Measurements from ENCODE around the gene NBEAL2.

NBEAL2 gene

DNA sequence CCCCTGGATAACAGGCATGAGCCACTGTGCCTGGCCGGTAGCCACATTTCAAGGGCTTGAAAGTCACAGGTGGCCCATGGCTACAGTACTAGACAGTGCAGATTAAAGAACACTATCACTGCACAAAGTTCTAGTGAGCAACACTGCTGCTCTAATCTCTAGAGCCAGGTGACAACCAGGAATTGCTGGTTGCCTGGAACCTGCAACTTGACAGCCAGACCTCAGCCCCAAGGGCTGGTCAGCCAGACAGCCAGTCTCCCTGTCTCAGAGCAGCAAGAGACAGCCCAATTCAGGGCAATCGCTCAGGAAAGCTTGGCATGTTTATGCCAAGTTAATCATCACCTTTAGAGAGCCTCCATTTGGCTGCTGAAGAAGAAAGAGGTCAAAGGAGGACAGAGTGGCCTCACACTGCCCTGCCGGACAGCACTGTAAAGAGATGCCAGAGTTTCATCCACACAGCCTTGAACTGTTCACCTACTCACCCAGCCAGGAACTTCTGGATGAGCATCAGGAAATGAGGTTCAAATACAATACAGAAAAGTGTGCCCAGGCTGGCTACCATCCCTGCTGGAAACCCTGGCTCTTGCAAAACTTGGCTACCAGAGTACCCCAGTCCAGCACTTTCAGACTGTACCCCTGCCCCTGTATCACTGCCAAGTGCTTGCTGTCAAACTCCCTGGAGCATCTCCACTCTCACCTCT is 8.9 kb upstream of the NBEAL2 start:
- no peaks in the 10 kb centered on the region for H3K36me3 ChIP-seq (ENCODE audit: control insufficient read depth, insufficient read depth, low read length, severe bottlenecking)
- H3K4me3 ChIP-seq (ENCODE audit: low read length): no peak overlapping the region
- no peaks in the 10 kb centered on the region for H3K27me3 ChIP-seq (replicated peaks; ENCODE audit: control insufficient read depth, insufficient read depth, low read length)
- no peak overlapping the region for H3K9ac ChIP-seq (ENCODE audit: low read length)
- DNase-seq (ENCODE audit: low read depth): no peak
- H3K4me1 ChIP-seq (ENCODE audit: control insufficient read depth, insufficient read depth, low read length): peaks cover 37% of the 10 kb centered on the region
- H3K9me3 ChIP-seq (ENCODE audit: control insufficient read depth, low read length): no peaks in the 10 kb centered on the region

DNA sequence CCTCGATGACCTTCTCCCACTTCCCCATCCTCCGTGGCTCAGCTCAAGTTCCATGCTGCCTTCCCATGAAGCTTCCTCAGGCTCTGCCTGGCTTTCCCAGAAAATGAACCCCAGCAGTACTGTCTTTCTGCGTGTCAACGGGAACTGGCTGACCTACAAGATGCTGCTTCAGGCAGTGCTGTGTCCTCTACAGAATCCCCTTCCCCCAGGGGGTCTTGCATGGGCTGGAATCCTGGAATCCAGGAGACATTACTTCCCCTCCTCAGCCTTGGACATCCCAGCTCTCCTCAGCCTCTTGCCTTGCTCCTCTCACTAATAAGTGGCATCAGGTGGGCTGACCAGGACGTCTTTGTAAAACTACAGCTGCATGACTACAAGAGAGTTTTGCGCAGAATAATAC is 8.3 kb upstream of the NBEAL2 start:
- no peak for DNase-seq (ENCODE audit: low read depth)
- no peak overlapping the region for H3K9ac ChIP-seq (ENCODE audit: low read length)
- no peaks in the 10 kb centered on the region for H3K36me3 ChIP-seq (ENCODE audit: control insufficient read depth, insufficient read depth, low read length, severe bottlenecking)
- H3K4me1 ChIP-seq (ENCODE audit: control insufficient read depth, insufficient read depth, low read length): peaks cover 37% of the 10 kb centered on the region
- no peak overlapping the region for H3K4me3 ChIP-seq (ENCODE audit: low read length)
- H3K27me3 ChIP-seq (replicated peaks; ENCODE audit: control insufficient read depth, insufficient read depth, low read length): no peaks in the 10 kb centered on the region
- no peaks in the 10 kb centered on the region for H3K9me3 ChIP-seq (ENCODE audit: control insufficient read depth, low read length)

DNA sequence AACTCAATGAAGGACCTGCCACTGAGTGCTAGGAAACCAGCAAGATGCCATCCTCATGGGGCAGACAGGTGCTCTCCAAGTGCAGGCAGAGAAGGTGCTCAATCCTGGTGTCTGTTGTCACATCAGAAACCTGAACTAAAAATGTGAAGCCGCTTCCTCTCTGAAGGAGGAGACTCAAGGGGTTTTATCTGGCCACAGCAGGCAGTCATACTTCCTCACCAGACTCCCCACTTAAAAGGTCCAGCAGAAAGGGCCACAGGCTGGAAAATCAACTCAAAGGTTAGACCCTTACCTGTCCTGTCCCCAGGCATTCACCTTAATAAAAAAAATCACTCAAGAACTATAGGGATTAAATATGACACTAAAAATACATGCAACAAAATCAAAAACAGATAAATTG is 7.7 kb upstream of the NBEAL2 start:
- Histone ChIP-seq H3K4me1 (ENCODE audit: control insufficient read depth, insufficient read depth, low read length) (peaks cover 37% of the 10 kb centered on the region), H3K9me3 (ENCODE audit: control insufficient read depth, low read length) (no peaks in the 10 kb centered on the region), H3K4me3 (ENCODE audit: low read length) (no peak overlapping the region), H3K36me3 (ENCODE audit: control insufficient read depth, insufficient read depth, low read length, severe bottlenecking) (no peaks in the 10 kb centered on the region), H3K9ac (ENCODE audit: low read length) (no peak overlapping the region), H3K27me3 (replicated peaks; ENCODE audit: control insufficient read depth, insufficient read depth, low read length) (no peaks in the 10 kb centered on the region)
- DNase-seq (ENCODE audit: low read depth): no peak

DNA sequence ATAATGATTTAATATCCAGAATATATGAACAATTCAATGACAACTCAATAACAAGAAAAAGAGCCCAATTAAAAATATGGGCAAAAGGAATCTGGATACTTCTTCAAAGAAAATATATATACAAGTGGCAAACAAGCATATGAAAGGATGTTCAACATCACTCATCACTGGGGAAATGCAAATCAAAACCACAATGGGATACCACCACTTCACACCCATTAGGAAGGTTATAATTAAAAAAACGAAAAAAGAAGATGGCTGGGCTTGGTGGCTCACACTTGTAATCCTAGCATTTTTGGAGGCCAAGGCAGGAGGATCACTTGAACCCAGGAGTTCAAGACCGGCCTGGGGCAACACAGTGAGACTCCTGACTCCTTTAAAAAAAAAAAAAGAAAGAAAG is 7.1 kb upstream of the NBEAL2 start:
- no peaks in the 10 kb centered on the region for H3K9me3 ChIP-seq (ENCODE audit: control insufficient read depth, low read length)
- H3K9ac ChIP-seq (ENCODE audit: low read length): no peak overlapping the region
- H3K27me3 ChIP-seq (replicated peaks; ENCODE audit: control insufficient read depth, insufficient read depth, low read length): no peaks in the 10 kb centered on the region
- no peak overlapping the region for H3K4me3 ChIP-seq (ENCODE audit: low read length)
- H3K4me1 ChIP-seq (ENCODE audit: control insufficient read depth, insufficient read depth, low read length): peaks cover 38% of the 10 kb centered on the region
- H3K36me3 ChIP-seq (ENCODE audit: control insufficient read depth, insufficient read depth, low read length, severe bottlenecking): no peaks in the 10 kb centered on the region
- DNase-seq (ENCODE audit: low read depth): no peak

DNA sequence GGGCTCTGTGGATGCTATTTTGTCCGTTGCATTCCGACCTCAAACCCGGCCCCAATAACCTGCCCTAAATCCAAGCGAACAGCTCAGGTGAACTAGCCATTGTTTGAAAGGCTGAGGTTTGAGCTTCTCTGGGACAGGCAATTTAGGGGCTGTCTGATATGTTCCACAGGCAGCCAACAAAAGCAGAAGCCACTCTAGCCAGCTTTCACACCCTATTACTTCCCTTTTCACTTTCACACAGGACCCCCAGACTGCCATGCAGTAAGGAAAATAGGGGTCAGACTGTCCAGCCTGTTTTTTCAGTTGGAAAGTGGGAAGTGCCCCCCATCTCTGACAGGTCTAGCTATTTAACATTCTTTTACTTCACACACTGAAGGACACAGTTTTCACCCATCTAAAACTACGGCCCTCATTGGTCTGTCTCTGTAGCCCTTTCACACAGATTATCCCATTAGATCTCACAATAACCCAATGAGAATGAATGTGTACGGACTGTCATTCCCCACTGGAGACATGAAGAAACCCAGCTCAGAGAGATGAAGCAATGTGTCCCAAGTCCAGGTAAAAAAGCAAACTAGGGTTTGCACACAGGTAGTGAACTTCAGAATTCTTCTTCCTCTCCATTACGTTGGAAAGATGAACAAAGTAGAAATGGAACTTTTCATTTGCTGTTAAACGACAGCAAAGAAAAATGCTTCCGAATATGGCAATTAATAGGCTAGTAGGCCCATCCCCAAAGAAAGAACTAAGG is 4.9 kb upstream of the NBEAL2 start:
- no peak for DNase-seq (ENCODE audit: low read depth)
- no peaks in the 10 kb centered on the region for H3K9me3 ChIP-seq (ENCODE audit: control insufficient read depth, low read length)
- H3K4me3 ChIP-seq (ENCODE audit: low read length): peak overlapping the region; percentile 94
- no peaks in the 10 kb centered on the region for H3K36me3 ChIP-seq (ENCODE audit: control insufficient read depth, insufficient read depth, low read length, severe bottlenecking)
- peaks cover 40% of the 10 kb centered on the region for H3K4me1 ChIP-seq (ENCODE audit: control insufficient read depth, insufficient read depth, low read length)
- H3K27me3 ChIP-seq (replicated peaks; ENCODE audit: control insufficient read depth, insufficient read depth, low read length): no peaks in the 10 kb centered on the region
- H3K9ac ChIP-seq (ENCODE audit: low read length): no peak overlapping the region

GRCh38 chr3:46976326-46977190 is 2.9 kb upstream of the NBEAL2 start, which contains the start of gene CCDC12:
Gene CCDC12 (minus strand): TSS chr3:46976745. CDS start chr3:46976732, 13 bp downstream.
- no peaks in the 10 kb centered on the region for H3K9me3 ChIP-seq (ENCODE audit: control insufficient read depth, low read length)
- H3K36me3 ChIP-seq (ENCODE audit: control insufficient read depth, insufficient read depth, low read length, severe bottlenecking): no peaks in the 10 kb centered on the region
- no peaks in the 10 kb centered on the region for H3K27me3 ChIP-seq (replicated peaks; ENCODE audit: control insufficient read depth, insufficient read depth, low read length)
- peak within 1 kb of the TSS; percentile 94 for H3K4me3 ChIP-seq (ENCODE audit: low read length)
- peak; percentile 99 for DNase-seq (ENCODE audit: low read depth)
- peaks cover 29% of the 10 kb centered on the region for H3K4me1 ChIP-seq (ENCODE audit: control insufficient read depth, insufficient read depth, low read length)
- peak within 1 kb of the TSS; percentile 98 for H3K9ac ChIP-seq (ENCODE audit: low read length)

DNA sequence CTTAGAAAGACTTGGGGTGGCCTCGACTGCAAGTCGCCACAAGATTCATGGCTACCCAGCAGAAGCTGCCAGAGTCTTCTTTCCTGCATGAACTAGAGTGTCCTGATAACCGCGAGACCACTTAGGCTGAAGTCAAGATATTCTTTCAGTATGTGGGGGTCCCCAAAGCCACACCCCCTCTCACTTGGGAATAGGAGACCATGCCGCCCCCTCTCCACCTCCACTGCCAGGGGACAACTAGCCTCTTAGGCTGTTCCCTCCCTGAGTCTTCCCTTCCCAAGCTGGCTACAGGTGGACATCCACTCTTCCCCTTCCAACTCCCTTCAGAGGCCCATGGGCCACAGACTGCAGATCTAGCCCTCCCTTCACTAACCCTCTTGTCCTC is 1.7 kb upstream of the NBEAL2 start:
- Histone ChIP-seq H3K4me3 (ENCODE audit: low read length) (no peak overlapping the region), H3K36me3 (ENCODE audit: control insufficient read depth, insufficient read depth, low read length, severe bottlenecking) (no peaks in the 10 kb centered on the region), H3K4me1 (ENCODE audit: control insufficient read depth, insufficient read depth, low read length) (peaks cover 26% of the 10 kb centered on the region), H3K9me3 (ENCODE audit: control insufficient read depth, low read length) (no peaks in the 10 kb centered on the region), H3K9ac (ENCODE audit: low read length) (no peak overlapping the region), H3K27me3 (replicated peaks; ENCODE audit: control insufficient read depth, insufficient read depth, low read length) (no peaks in the 10 kb centered on the region)
- DNase-seq (ENCODE audit: low read depth): no peak

DNA sequence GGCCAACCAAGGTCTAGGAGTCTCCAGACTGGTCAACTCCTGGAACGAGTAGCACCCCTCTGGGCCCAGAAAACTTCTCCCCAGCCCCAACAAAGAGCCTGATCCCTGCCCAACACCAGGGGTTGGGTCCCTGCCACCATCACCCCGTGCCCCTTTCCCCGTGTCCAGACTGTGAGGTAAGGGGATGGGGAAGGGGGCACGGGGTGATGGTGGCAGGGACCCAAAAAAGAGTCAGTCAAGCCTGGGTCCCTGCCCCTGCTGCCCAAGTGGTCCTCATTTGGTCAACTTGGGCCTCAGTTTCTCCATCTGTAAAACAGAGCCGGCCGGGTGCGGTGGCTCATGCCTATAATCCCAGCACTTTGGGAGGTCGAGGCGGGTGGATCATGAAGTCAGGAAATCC is 1.1 kb upstream of the NBEAL2 start:
- no peaks in the 10 kb centered on the region for H3K9me3 ChIP-seq (ENCODE audit: control insufficient read depth, low read length)
- no peak overlapping the region for H3K4me3 ChIP-seq (ENCODE audit: low read length)
- H3K27me3 ChIP-seq (replicated peaks; ENCODE audit: control insufficient read depth, insufficient read depth, low read length): no peaks in the 10 kb centered on the region
- H3K36me3 ChIP-seq (ENCODE audit: control insufficient read depth, insufficient read depth, low read length, severe bottlenecking): no peaks in the 10 kb centered on the region
- H3K9ac ChIP-seq (ENCODE audit: low read length): no peak overlapping the region
- DNase-seq (ENCODE audit: low read depth): no peak
- peaks cover 26% of the 10 kb centered on the region for H3K4me1 ChIP-seq (ENCODE audit: control insufficient read depth, insufficient read depth, low read length)

GRCh38 chr3:46979958-46980497 is 562 bp downstream of the NBEAL2 start:
- Histone ChIP-seq H3K9me3 (ENCODE audit: control insufficient read depth, low read length) (no peaks in the 10 kb centered on the region), H3K4me3 (ENCODE audit: low read length) (peak overlapping the region; percentile 86), H3K4me1 (ENCODE audit: control insufficient read depth, insufficient read depth, low read length) (peaks cover 13% of the 10 kb centered on the region), H3K36me3 (ENCODE audit: control insufficient read depth, insufficient read depth, low read length, severe bottlenecking) (no peaks in the 10 kb centered on the region), H3K27me3 (replicated peaks; ENCODE audit: control insufficient read depth, insufficient read depth, low read length) (no peaks in the 10 kb centered on the region), H3K9ac (ENCODE audit: low read length) (peak overlapping the region; percentile 89)
- DNase-seq (ENCODE audit: low read depth): peak; percentile 33

DNA sequence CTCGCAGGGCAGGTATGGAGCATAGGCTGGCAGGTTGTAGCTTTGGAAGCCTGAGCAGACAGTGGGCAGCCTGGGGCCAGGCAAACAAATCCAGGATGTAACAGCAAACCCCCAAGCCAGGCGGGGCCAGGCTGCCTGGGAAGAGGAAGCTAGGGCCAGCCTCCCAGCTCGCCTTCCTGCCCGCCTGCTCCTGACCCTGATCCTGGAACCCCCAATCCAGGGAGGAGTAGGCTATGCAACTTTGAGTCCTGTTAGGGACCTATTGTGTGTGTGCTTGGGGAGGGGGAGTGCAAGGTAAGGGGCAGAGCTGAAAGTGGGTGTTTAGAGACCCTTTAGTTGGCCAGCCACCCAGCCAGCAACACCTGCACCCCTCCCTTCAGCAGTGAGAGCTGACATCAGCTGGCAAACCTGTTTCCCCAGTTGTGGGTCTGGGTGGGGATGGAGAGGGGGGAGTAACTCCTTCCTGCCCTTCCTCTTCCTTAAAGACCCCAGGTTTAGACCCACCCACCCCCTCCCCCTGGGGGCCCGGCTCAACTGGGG is 2.5 kb downstream of the NBEAL2 start:
- peaks cover 13% of the 10 kb centered on the region for H3K4me1 ChIP-seq (ENCODE audit: control insufficient read depth, insufficient read depth, low read length)
- DNase-seq (ENCODE audit: low read depth): no peak
- H3K9ac ChIP-seq (ENCODE audit: low read length): no peak overlapping the region
- H3K9me3 ChIP-seq (ENCODE audit: control insufficient read depth, low read length): no peaks in the 10 kb centered on the region
- no peaks in the 10 kb centered on the region for H3K36me3 ChIP-seq (ENCODE audit: control insufficient read depth, insufficient read depth, low read length, severe bottlenecking)
- no peak overlapping the region for H3K4me3 ChIP-seq (ENCODE audit: low read length)
- no peaks in the 10 kb centered on the region for H3K27me3 ChIP-seq (replicated peaks; ENCODE audit: control insufficient read depth, insufficient read depth, low read length)

GRCh38 chr3:46982546-46982945 is 3.1 kb downstream of the NBEAL2 start:
- no peak for DNase-seq (ENCODE audit: low read depth)
- Histone ChIP-seq H3K4me1 (ENCODE audit: control insufficient read depth, insufficient read depth, low read length) (peaks cover 10% of the 10 kb centered on the region), H3K27me3 (replicated peaks; ENCODE audit: control insufficient read depth, insufficient read depth, low read length) (no peaks in the 10 kb centered on the region), H3K9ac (ENCODE audit: low read length) (no peak overlapping the region), H3K36me3 (ENCODE audit: control insufficient read depth, insufficient read depth, low read length, severe bottlenecking) (no peaks in the 10 kb centered on the region), H3K9me3 (ENCODE audit: control insufficient read depth, low read length) (no peaks in the 10 kb centered on the region), H3K4me3 (ENCODE audit: low read length) (no peak overlapping the region)

Measured in adipocyte (in vitro differentiated cells).